Panc1 (cell line): ENCODE results near the gene MFGE8. TPM values are rescaled to one million over a fixed set of nuclear protein-coding genes. Genes with fewer than 3 reads are reported as not detected.

Experiments used
- ATAC-seq: fragments of 200-7000 bp; cut with Tn5 transposase; 2 replicates; pipeline ENCODE4 v1.9.1; 2020; ENCODE audit warnings: mild to moderate bottlenecking, moderate library complexity
- BruUV-seq: library from RNA; stranded (reverse); fragments of 400-500 nt; replicated peaks from 2 replicates; lab custom pipeline; 2021; lab: Mats Ljungman, UMichigan
- CTCF ChIA-PET: fragments of 300-600 bp; sonication (Branson Sonifier 250); formaldehyde crosslinking; loops from one replicate; lab custom pipeline; 2022; ENCODE audit warnings: antibody characterized with exemption; lab: Charles Lee
- POLR2A ChIA-PET: fragments of 300-600 bp; sonication (Branson Sonifier 250); formaldehyde crosslinking; loops from one replicate; lab custom pipeline; 2022; ENCODE audit warnings: antibody characterized with exemption; lab: Charles Lee
- DNase-seq: peaks from one replicate; pipeline ENCODE4 v3.0.0-alpha.2; 2010; ENCODE audit warnings: low read depth, low spot score
- H3K27ac ChIP-seq: 2 replicates; pipeline ENCODE4 v1.5.1; 2011; ENCODE audit warnings: mild to moderate bottlenecking, low read length, inconsistent platforms
- H3K27me3 ChIP-seq: fragments of 200-500 bp; sonication (Bioruptor generic); 2 replicates; pipeline ENCODE4 v1.6.0; 2014; ENCODE audit warnings: low read length, inconsistent platforms; ENCODE audit not compliant: control insufficient read depth, insufficient read depth
- H3K36me3 ChIP-seq: fragments of 200-500 bp; sonication (Bioruptor generic); 2 replicates; pipeline ENCODE4 v1.5.1; 2014; ENCODE audit warnings: inconsistent platforms, mild to moderate bottlenecking, low read length, moderate library complexity; ENCODE audit not compliant: control insufficient read depth, insufficient read depth
- H3K4me1 ChIP-seq: 2 replicates; pipeline ENCODE4 v1.5.1; 2011; ENCODE audit warnings: inconsistent platforms, mild to moderate bottlenecking, low read length, moderate library complexity; ENCODE audit not compliant: control insufficient read depth, insufficient read depth
- H3K4me3 ChIP-seq, 2 experiments: 2 replicates each; pipeline ENCODE4 v1.5.1; 2011 to 2012; ENCODE audit warnings: low read depth in 2 of 2, low read length in 2 of 2, mild to moderate bottlenecking in 2 of 2, inconsistent platforms in 1 of 2, moderate library complexity in 1 of 2
- H3K9me3 ChIP-seq: fragments of 200-500 bp; sonication (Bioruptor generic); 2 replicates; pipeline ENCODE4 v1.5.1; 2014; ENCODE audit warnings: low read depth, mild to moderate bottlenecking, inconsistent platforms, low read length, moderate library complexity; ENCODE audit not compliant: control insufficient read depth, insufficient read depth
- POLR2AphosphoS5 ChIP-seq: IDR thresholded peaks from 2 replicates; pipeline ENCODE4 v1.6.1; 2012; ENCODE audit warnings: mild to moderate bottlenecking, low read depth, low read length, moderate library complexity
- SIN3A ChIP-seq: IDR thresholded peaks from 2 replicates; pipeline ENCODE4 v1.6.1; 2012; ENCODE audit warnings: low read depth, mild to moderate bottlenecking, low read length, moderate library complexity, borderline replicate concordance; ENCODE audit not compliant: insufficient read depth
- TCF7L2 ChIP-seq: IDR thresholded peaks from 2 replicates; pipeline ENCODE4 v1.6.1; 2011; ENCODE audit warnings: mild to moderate bottlenecking, low read depth, low read length, inconsistent platforms
- in situ Hi-C: cut with HindIII; loops from 2 replicates; pipeline ENCODE4 v1.10.0; 2016; ENCODE audit warnings: low sequenced_read_pairs, low pct_unique_long_range_greater_than_20kb
- intact Hi-C: fragments of 100-400 bp; cut with micrococcal nuclease; formaldehyde crosslinking; loops from one replicate; pipeline ENCODE4 v1.10.0; 2022; ENCODE audit not compliant: unreplicated experiment
- total RNA-seq: library from RNA; stranded (reverse); gene quantifications from one replicate; pipeline ENCODE4 v1.2.1, GENCODE V29; 2021; ENCODE audit not compliant: unreplicated experiment
- TF ChIP-seq, protein P1 (sequence below), 2 experiments: IDR thresholded peaks; 2 replicates each; pipeline ENCODE4 v1.6.1; 2011 to 2012; ENCODE audit warnings: low read depth in 2 of 2, control low read depth in 1 of 2, low read length in 1 of 2, mild to moderate bottlenecking in 1 of 2, moderate library complexity in 1 of 2; ENCODE audit not compliant: insufficient read depth in 1 of 2
- TF ChIP-seq, protein P2 (sequence below): fragments of 450-650 bp; IDR thresholded peaks from 2 replicates; pipeline ENCODE4 v1.5.1; 2017; ENCODE audit warnings: mild to moderate bottlenecking

The MFGE8 gene
- total RNA-seq, 1 experiment from 2014 or later, result 1,799 TPM

DNA sequence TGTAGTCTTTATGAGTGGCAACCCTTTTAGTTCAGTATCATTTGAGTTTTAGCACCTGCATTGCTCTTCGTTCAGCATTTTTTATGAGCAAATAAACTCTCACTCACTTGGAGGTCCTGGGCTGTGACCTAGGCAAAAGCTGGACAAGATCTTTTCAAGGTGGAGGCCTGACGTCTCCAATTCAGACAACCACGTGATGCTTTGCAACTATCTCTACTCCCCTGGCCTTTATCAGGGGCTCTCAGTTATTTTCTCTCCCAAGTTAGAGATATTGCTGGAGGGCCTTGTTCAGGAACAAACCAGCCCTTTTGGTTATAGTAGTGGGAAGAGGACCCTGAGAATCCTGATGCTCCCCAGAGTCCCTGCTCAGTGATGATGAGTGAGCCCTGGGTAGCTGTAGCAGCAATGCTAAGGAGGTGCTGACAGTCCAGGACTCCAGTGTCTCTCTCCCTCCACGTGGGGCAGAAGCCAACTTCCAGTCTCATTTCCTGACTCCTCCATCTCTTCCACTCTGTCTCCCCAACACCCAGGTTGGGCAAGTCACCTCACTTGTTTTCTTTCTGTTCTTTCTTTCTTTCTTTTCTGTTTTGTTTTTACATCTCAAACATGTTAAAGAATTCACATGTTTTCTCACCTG lies 48.2 kb downstream of the MFGE8 start:
- Histone ChIP-seq H3K27me3 (no peaks in the 10 kb centered on the region), H3K36me3 (no peaks in the 10 kb centered on the region), H3K4me1 (no peaks in the 10 kb centered on the region), H3K9me3 (no peaks in the 10 kb centered on the region), H3K4me3 (no peak overlapping the region), H3K27ac (no peak overlapping the region)
- no TSS peak for BruUV-seq
- POLR2A ChIA-PET, result no interaction called here
- in situ Hi-C loops, result no loop called here
- 0 out of 2 replicates have a peak, but pooled peaks have one; percentile 27 for ATAC-seq
- TF ChIP-seq, protein P1, sequence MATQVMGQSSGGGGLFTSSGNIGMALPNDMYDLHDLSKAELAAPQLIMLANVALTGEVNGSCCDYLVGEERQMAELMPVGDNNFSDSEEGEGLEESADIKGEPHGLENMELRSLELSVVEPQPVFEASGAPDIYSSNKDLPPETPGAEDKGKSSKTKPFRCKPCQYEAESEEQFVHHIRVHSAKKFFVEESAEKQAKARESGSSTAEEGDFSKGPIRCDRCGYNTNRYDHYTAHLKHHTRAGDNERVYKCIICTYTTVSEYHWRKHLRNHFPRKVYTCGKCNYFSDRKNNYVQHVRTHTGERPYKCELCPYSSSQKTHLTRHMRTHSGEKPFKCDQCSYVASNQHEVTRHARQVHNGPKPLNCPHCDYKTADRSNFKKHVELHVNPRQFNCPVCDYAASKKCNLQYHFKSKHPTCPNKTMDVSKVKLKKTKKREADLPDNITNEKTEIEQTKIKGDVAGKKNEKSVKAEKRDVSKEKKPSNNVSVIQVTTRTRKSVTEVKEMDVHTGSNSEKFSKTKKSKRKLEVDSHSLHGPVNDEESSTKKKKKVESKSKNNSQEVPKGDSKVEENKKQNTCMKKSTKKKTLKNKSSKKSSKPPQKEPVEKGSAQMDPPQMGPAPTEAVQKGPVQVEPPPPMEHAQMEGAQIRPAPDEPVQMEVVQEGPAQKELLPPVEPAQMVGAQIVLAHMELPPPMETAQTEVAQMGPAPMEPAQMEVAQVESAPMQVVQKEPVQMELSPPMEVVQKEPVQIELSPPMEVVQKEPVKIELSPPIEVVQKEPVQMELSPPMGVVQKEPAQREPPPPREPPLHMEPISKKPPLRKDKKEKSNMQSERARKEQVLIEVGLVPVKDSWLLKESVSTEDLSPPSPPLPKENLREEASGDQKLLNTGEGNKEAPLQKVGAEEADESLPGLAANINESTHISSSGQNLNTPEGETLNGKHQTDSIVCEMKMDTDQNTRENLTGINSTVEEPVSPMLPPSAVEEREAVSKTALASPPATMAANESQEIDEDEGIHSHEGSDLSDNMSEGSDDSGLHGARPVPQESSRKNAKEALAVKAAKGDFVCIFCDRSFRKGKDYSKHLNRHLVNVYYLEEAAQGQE (IDR thresholded peaks at IDR 0.05; ENCODE audit: insufficient read depth in 1 of 2, low read depth in 2 of 2, low read length in 1 of 2), result no peak
- TF ChIP-seq TCF7L2 (no peak), SIN3A (no peak), POLR2AphosphoS5 (no peak)
- TF ChIP-seq, protein P2, sequence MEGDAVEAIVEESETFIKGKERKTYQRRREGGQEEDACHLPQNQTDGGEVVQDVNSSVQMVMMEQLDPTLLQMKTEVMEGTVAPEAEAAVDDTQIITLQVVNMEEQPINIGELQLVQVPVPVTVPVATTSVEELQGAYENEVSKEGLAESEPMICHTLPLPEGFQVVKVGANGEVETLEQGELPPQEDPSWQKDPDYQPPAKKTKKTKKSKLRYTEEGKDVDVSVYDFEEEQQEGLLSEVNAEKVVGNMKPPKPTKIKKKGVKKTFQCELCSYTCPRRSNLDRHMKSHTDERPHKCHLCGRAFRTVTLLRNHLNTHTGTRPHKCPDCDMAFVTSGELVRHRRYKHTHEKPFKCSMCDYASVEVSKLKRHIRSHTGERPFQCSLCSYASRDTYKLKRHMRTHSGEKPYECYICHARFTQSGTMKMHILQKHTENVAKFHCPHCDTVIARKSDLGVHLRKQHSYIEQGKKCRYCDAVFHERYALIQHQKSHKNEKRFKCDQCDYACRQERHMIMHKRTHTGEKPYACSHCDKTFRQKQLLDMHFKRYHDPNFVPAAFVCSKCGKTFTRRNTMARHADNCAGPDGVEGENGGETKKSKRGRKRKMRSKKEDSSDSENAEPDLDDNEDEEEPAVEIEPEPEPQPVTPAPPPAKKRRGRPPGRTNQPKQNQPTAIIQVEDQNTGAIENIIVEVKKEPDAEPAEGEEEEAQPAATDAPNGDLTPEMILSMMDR, result no peak
- DNase-seq, result no peak
- intact Hi-C loops, result no loop called here
- CTCF ChIA-PET, result no interaction called here

DNA sequence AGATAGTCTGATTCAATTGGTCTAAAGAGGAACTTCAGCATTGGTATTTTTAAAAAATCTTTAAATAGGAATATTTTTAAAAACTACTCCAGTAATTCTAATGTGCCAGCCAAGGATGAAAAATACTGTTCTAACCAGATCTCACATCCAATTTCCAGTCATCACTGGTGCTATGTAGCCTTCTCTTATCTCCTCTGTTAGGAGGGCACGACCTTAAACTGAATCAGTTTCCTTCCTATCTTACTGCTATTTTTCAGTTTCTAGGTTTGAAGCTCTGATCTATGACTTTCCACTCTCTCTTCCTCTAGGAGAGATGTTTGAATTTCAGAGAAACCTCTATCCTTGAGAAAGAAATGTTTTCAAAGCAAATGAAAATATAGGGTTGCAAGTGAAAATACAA lies 49.8 kb downstream of the MFGE8 start:
- POLR2A ChIA-PET, result interaction anchor here (0.7 kb wide), 1 partner anchor 8 kb away, joined by 3 read pairs; no protein-coding TSS in a partner anchor
- H3K4me1 ChIP-seq, result no peaks in the 10 kb centered on the region
- no peak overlapping the region for H3K4me3 ChIP-seq
- BruUV-seq, result no TSS peak
- no peak for DNase-seq
- CTCF ChIA-PET, result no interaction called here
- no peaks in the 10 kb centered on the region for H3K36me3 ChIP-seq
- H3K27ac ChIP-seq, result no peak overlapping the region
- in situ Hi-C loops (no loop called here), intact Hi-C loops (no loop called here)
- no peak for ATAC-seq
- TF ChIP-seq, protein P1 (IDR thresholded peaks at IDR 0.05; ENCODE audit: insufficient read depth in 1 of 2, low read depth in 2 of 2, low read length in 1 of 2), result no peak
- no peak for TF ChIP-seq TCF7L2
- TF ChIP-seq SIN3A, result no peak
- TF ChIP-seq, protein P2, result no peak
- no peak for TF ChIP-seq POLR2AphosphoS5
- H3K9me3 ChIP-seq, result no peaks in the 10 kb centered on the region
- H3K27me3 ChIP-seq, result no peaks in the 10 kb centered on the region; the same call in 1 of the 2 replicates
